Spinal cord (tissue), 10 donors: ENCODE measurements around the gene CA12. TPM values are rescaled to one million over a fixed set of nuclear protein-coding genes. Genes with fewer than 3 reads are reported as not detected.
"Not testable (repeated sequence)": the region's sequence is repeated elsewhere in the genome, so short reads cannot be mapped to it uniquely, and the experiment has no call there.

Source experiments
- DNase-seq, 6 donors: peaks; one replicate each; pipeline versions ENCODE4 v3.0.0 to v3.0.0-alpha.2; 2013 to 2015; ENCODE audit warnings: low spot score in 6 of 6, low read depth in 4 of 6
- H3K27ac ChIP-seq: one replicate; pipeline ENCODE4 v1.5.1; 2013; ENCODE audit warnings: low read depth, low read length, control low read depth
- H3K27me3 ChIP-seq: one replicate; pipeline ENCODE4 v1.6.1; 2013; ENCODE audit warnings: low read length; ENCODE audit not compliant: control insufficient read depth, insufficient read depth
- H3K36me3 ChIP-seq: one replicate; pipeline ENCODE4 v1.6.1; 2013; ENCODE audit warnings: low read length; ENCODE audit not compliant: control insufficient read depth, insufficient read depth
- H3K4me1 ChIP-seq: one replicate; pipeline ENCODE4 v1.6.1; 2013; ENCODE audit warnings: low read length; ENCODE audit not compliant: control insufficient read depth, insufficient read depth
- H3K4me3 ChIP-seq: one replicate; pipeline ENCODE4 v1.5.1; 2013; ENCODE audit warnings: low read depth, low read length, control low read depth
- H3K9me3 ChIP-seq: one replicate; pipeline ENCODE4 v1.6.1; 2013; ENCODE audit warnings: low read length; ENCODE audit not compliant: control insufficient read depth, insufficient read depth
- WGBS: methylation state at CpG from one replicate; pipeline ENCODE4 v1.1.5; 2013; ENCODE audit warnings: missing lambda C conversion rate; ENCODE audit not compliant: insufficient coverage; 5-methylcytosine and 5-hydroxymethylcytosine counted together
- polyA plus RNA-seq, 2 donors: library from polyadenylated mRNA; unstranded; fragments of 120-200 nt; gene quantifications; one replicate each; pipeline ENCODE4 v1.2.1, GENCODE V29; 2013; ENCODE audit not compliant: insufficient read length in 2 of 2
- total RNA-seq, 2 donors: library from RNA; depleted of rRNA in 1 of 2; stranded (reverse); fragments of 120-200 nt in 1 of 2; fragments of >200 nt in 1 of 2; gene quantifications; one replicate each; pipeline versions ENCODE4 v1.2.3 to v1.2.4, GENCODE V29; 2013 to 2014
- donor health status: healthy.

CA12 gene
- total and polyA plus RNA-seq, 4 donors: 7.5 to 25.1 (median 10.1) TPM

- WGBS: 96% methylated on average over 23 of the region's 29 CpGs
- no peak overlapping the region for H3K27ac ChIP-seq
Observed at GRCh38 chr15:63321462-63321861, 60.2 kb downstream of the CA12 start.

GRCh38 chr15:63320981-63321380 lies 60.7 kb downstream of the CA12 start:
- H3K4me1 ChIP-seq: peaks cover 21% of the 10 kb centered on the region
- not testable (repeated sequence) for DNase-seq, H3K4me3 ChIP-seq, H3K27me3 ChIP-seq, H3K36me3 ChIP-seq, H3K27ac ChIP-seq, H3K9me3 ChIP-seq
- WGBS: 100% methylated on average over 3 of the region's 11 CpGs

More at GRCh38 chr15:63321462-63321861, 60.2 kb downstream of the CA12 start:
- H3K4me3 ChIP-seq: no peak overlapping the region
- DNase-seq: no peak
- H3K4me1 ChIP-seq: peaks cover 21% of the 10 kb centered on the region
- H3K27me3 ChIP-seq: no peaks in the 10 kb centered on the region
- H3K36me3 ChIP-seq: peaks cover 8% of the 10 kb centered on the region
- no peaks in the 10 kb centered on the region for H3K9me3 ChIP-seq

GRCh38 chr15:63320446-63320845 lies 61.2 kb downstream of the CA12 start:
- not testable (repeated sequence) for H3K9me3 ChIP-seq, H3K4me3 ChIP-seq, DNase-seq, H3K27ac ChIP-seq, H3K27me3 ChIP-seq, H3K36me3 ChIP-seq
- peaks cover 21% of the 10 kb centered on the region for H3K4me1 ChIP-seq
- WGBS: 100% methylated on average over 1 of the region's 10 CpGs

- Histone ChIP-seq H3K9me3 (no peaks in the 10 kb centered on the region), H3K27ac (no peak overlapping the region), H3K27me3 (no peaks in the 10 kb centered on the region), H3K4me3 (no peak overlapping the region), H3K36me3 (peaks cover 5% of the 10 kb centered on the region), H3K4me1 (peaks cover 13% of the 10 kb centered on the region)
- WGBS: no CpG with 5 or more reads among the region's 3 CpGs
- no peak for DNase-seq
Observed at GRCh38 chr15:63319065-63319464, 62.6 kb downstream of the CA12 start.

DNA sequence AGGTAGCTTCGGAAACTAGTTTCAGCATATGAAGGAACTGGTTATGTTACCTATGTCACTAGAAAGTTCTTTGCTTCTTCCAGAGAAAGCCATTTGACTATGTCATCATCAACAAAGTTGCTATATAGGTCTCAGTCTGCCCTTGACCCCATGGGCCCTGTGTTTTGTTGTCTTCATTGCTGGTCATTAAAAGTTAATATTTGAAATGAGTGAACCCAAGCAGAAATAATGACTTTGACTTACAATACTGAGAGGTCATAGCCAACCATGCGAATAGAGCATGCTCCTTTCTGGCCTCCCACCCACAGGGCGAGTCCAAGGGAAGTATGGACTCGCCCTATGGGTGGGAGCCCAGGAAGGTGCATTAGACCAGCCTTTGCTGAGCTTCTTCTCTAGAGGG lies 63.3 kb downstream of the CA12 start:
- peaks cover 5% of the 10 kb centered on the region for H3K36me3 ChIP-seq
- H3K9me3 ChIP-seq: no peaks in the 10 kb centered on the region
- WGBS: 88% methylated on average over 1 of the region's 4 CpGs
- no peak overlapping the region for H3K27ac ChIP-seq
- H3K27me3 ChIP-seq: no peaks in the 10 kb centered on the region
- no peak overlapping the region for H3K4me3 ChIP-seq
- peaks cover 5% of the 10 kb centered on the region for H3K4me1 ChIP-seq
- no peak for DNase-seq

DNA sequence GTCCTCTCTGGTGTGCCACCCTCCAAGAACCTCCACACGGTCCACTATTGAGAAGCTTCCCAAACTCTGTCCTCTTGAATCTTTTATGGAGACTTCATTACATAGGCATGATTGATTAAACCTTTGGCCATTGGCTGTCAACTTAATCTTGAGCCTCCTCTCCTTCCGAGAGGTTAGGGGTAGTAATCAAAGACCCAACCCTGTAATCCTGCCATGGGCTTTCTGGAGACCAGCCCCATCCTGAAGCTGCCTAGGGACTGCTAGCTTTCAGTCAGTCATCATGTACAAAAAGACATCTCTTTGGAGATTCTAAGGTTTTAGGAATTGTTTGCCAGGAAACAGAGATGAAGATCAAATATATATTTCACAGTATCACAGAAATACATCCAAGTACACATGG lies 67.2 kb downstream of the CA12 start:
- Histone ChIP-seq H3K4me3 (no peak overlapping the region), H3K9me3 (no peaks in the 10 kb centered on the region), H3K36me3 (no peaks in the 10 kb centered on the region), H3K27ac (no peak overlapping the region), H3K27me3 (no peaks in the 10 kb centered on the region), H3K4me1 (no peaks in the 10 kb centered on the region)
- no peak for DNase-seq
- 43% methylated on average over 1 of the region's 2 CpGs for WGBS

- H3K4me1 ChIP-seq: no peaks in the 10 kb centered on the region
- H3K27ac ChIP-seq: no peak overlapping the region
- DNase-seq: no peak
- no peaks in the 10 kb centered on the region for H3K27me3 ChIP-seq
- no peak overlapping the region for H3K4me3 ChIP-seq
- 90% methylated on average over 2 of the region's 4 CpGs for WGBS
- no peaks in the 10 kb centered on the region for H3K36me3 ChIP-seq
- no peaks in the 10 kb centered on the region for H3K9me3 ChIP-seq
Observed at GRCh38 chr15:63313825-63314224, 67.8 kb downstream of the CA12 start.

DNA sequence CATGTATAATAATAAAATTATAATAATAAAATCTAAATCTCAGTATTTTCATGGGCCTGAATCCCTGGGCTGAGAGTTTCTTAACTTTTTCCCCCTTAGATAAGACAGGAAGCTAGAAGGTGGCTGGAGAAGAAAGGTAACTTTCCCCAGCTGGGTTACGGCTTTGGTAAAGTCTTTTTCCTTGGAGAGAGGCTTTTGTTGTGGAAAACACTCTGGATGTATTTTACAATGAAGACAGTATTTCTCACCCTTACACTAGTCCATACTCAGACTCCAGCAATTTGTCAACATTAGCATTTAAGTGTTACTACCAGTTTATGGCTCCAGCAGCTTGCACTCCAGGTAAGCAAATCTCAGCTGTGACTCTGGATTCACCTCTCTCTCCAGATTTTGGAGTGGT lies 69.4 kb downstream of the CA12 start:
- Histone ChIP-seq H3K4me1 (peaks cover 3% of the 10 kb centered on the region), H3K36me3 (peaks cover 3% of the 10 kb centered on the region), H3K27me3 (no peaks in the 10 kb centered on the region), H3K27ac (no peak overlapping the region), H3K9me3 (no peaks in the 10 kb centered on the region), H3K4me3 (no peak overlapping the region)
- no CpG with 5 or more reads among the region's 1 CpG for WGBS
- no peak for DNase-seq

GRCh38 chr15:63310646-63311045 lies 71.0 kb downstream of the CA12 start:
- Histone ChIP-seq H3K4me1 (peaks cover 3% of the 10 kb centered on the region), H3K36me3 (peaks cover 6% of the 10 kb centered on the region), H3K9me3 (no peaks in the 10 kb centered on the region), H3K27me3 (no peaks in the 10 kb centered on the region), H3K4me3 (no peak overlapping the region), H3K27ac (no peak overlapping the region)
- 100% methylated on average over 1 of the region's 3 CpGs for WGBS
- no peak for DNase-seq

DNA sequence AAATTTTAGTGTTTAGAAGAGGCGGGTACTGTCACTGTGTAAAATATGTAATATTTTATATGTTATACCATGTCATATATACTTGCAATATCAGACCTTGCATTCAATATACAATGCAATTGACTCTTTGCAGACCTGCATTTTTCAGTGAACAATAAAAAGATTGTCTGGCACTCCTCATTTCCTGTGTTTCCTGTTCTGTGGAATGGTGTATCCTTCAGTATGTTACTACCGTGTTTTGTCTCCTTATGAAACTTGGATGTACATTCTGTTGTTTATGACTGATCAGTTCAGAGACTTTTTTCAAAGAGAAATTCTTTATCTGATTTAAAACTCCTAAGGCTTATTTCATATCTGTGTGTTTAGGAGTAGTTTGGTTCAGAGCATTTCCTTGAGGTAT lies 72.7 kb downstream of the CA12 start:
- H3K9me3 ChIP-seq: no peaks in the 10 kb centered on the region
- H3K27me3 ChIP-seq: no peaks in the 10 kb centered on the region
- WGBS: no CpG with 5 or more reads among the region's 2 CpGs
- no peak overlapping the region for H3K27ac ChIP-seq
- peaks cover 3% of the 10 kb centered on the region for H3K4me1 ChIP-seq
- no peak for DNase-seq
- H3K36me3 ChIP-seq: peaks cover 8% of the 10 kb centered on the region
- H3K4me3 ChIP-seq: no peak overlapping the region
